Endothelial cell of umbilical vein (primary cell): ENCODE data around the gene PALM.

Source experiments
- EZH2 ChIP-seq: IDR thresholded peaks from 2 replicates; pipeline ENCODE4 v1.6.1; 2012; ENCODE audit warnings: borderline replicate concordance, low read depth, mild to moderate bottlenecking, moderate library complexity, low read length, inconsistent platforms; ENCODE audit not compliant: severe bottlenecking
- FOS ChIP-seq: IDR thresholded peaks from 2 replicates; pipeline ENCODE4 v1.6.1; 2011; ENCODE audit warnings: mild to moderate bottlenecking, low read length, moderate library complexity, borderline replicate concordance; ENCODE audit not compliant: insufficient read depth
- JUN ChIP-seq: IDR thresholded peaks from 2 replicates; pipeline ENCODE4 v1.6.1; 2011; ENCODE audit warnings: borderline replicate concordance, low read depth; ENCODE audit not compliant: insufficient read length, insufficient read depth
- MYC ChIP-seq: IDR thresholded peaks from one replicate; pipeline ENCODE4 v1.6.1; 2011; ENCODE audit warnings: mild to moderate bottlenecking, low read depth, low read length
- POLR2A ChIP-seq: IDR thresholded peaks from 2 replicates; pipeline ENCODE4 v1.6.1; 2012; ENCODE audit warnings: low read depth, mild to moderate bottlenecking, control low read depth, low read length
- POLR2AphosphoS5 ChIP-seq: IDR thresholded peaks from 2 replicates; pipeline ENCODE4 v1.6.1; 2012; ENCODE audit warnings: low read depth, mild to moderate bottlenecking, control low read depth, low read length, moderate library complexity; ENCODE audit not compliant: insufficient read depth
- TF ChIP-seq, protein P1 (sequence below), 2 donors: IDR thresholded peaks; 1 replicate in 1 of 2; 2 replicates in 1 of 2; pipeline ENCODE4 v1.5.1; 2011; ENCODE audit warnings: low read length in 2 of 2, mild to moderate bottlenecking in 2 of 2, moderate library complexity in 2 of 2, control low read depth in 1 of 2, inconsistent platforms in 1 of 2, low read depth in 1 of 2; ENCODE audit not compliant: insufficient read depth in 1 of 2; ENCODE audit errors: extremely low read depth in 1 of 2

GRCh38 chr19:763181-763580, 54.4 kb downstream of the PALM start:
- no peak for TF ChIP-seq POLR2A
- TF ChIP-seq JUN: no peak
- TF ChIP-seq, protein P1, sequence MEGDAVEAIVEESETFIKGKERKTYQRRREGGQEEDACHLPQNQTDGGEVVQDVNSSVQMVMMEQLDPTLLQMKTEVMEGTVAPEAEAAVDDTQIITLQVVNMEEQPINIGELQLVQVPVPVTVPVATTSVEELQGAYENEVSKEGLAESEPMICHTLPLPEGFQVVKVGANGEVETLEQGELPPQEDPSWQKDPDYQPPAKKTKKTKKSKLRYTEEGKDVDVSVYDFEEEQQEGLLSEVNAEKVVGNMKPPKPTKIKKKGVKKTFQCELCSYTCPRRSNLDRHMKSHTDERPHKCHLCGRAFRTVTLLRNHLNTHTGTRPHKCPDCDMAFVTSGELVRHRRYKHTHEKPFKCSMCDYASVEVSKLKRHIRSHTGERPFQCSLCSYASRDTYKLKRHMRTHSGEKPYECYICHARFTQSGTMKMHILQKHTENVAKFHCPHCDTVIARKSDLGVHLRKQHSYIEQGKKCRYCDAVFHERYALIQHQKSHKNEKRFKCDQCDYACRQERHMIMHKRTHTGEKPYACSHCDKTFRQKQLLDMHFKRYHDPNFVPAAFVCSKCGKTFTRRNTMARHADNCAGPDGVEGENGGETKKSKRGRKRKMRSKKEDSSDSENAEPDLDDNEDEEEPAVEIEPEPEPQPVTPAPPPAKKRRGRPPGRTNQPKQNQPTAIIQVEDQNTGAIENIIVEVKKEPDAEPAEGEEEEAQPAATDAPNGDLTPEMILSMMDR (IDR thresholded peaks at IDR 0.05; ENCODE audit: extremely low read depth in 1 of 2, insufficient read depth in 1 of 2, low read depth in 1 of 2, low read length in 2 of 2): no peak
- no peak for TF ChIP-seq POLR2AphosphoS5
- TF ChIP-seq MYC: no peak
- no peak for TF ChIP-seq FOS
- no peak for TF ChIP-seq EZH2
